ENCODE data around the gene ULBP1.
"Not testable (repeated sequence)": the region's sequence is repeated elsewhere in the genome, so short reads cannot be mapped to it uniquely, and the experiment has no call there.

ULBP1 gene

GRCh38 chr6:150018846-150019580 is 55.3 kb downstream of the ULBP1 start:
- H3K4me3 ChIP-seq (ENCODE audit: low read depth, low read length): no peak overlapping the region
- no peak for DNase-seq (ENCODE audit: low read depth)

- not testable (repeated sequence) for DNase-seq (ENCODE audit: low read depth); H3K4me3 ChIP-seq (ENCODE audit: low read depth, low read length)
These were observed 58.1 kb downstream of the ULBP1 start for GRCh38 chr6:150021870-150022269.

All from skeletal muscle cell (primary cell).